KOPT-K1 (cell line): ENCODE results near the gene HOXA11.

Experiments
- H3K27ac ChIP-seq: fragments of 200-600 bp; sonication (generic); 2 replicates; pipeline ENCODE4 v1.5.1; 2016; ENCODE audit warnings: antibody characterized with exemption, mild to moderate bottlenecking, low read depth, low read length; ENCODE audit not compliant: poor library complexity, severe bottlenecking
- H3K36me3 ChIP-seq: fragments of 200-600 bp; sonication (generic); 2 replicates; pipeline ENCODE4 v1.5.1; 2017; ENCODE audit warnings: antibody characterized with exemption, mild to moderate bottlenecking, low read length, moderate library complexity; ENCODE audit not compliant: insufficient read depth
- H3K9me3 ChIP-seq: fragments of 200-600 bp; sonication (generic); 2 replicates; pipeline ENCODE4 v1.5.1; 2017; ENCODE audit warnings: antibody characterized with exemption, low read length, mild to moderate bottlenecking; ENCODE audit not compliant: insufficient read depth, poor library complexity, severe bottlenecking

HOXA11 gene

DNA sequence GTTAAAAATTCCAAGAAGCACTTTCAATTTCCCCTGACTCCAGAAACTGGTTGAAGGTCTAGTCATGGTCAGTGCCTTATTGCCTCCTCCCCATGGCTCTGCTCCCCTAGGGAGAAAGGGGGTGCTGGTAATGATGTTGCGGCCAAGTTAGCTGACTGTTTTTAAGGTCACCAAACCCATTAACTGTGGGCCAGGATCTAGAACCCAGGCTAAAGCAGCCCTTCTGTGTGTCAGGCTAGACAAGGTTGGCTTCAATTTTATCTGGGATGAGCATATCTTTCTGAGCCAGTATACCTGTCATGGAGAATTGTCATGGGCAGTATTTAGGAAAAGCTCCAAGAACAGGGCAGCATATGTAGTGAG lies 26.0 kb upstream of the HOXA11 start:
- no peaks in the 10 kb centered on the region for H3K36me3 ChIP-seq
- H3K27ac ChIP-seq = no peak overlapping the region
- no peaks in the 10 kb centered on the region for H3K9me3 ChIP-seq

DNA sequence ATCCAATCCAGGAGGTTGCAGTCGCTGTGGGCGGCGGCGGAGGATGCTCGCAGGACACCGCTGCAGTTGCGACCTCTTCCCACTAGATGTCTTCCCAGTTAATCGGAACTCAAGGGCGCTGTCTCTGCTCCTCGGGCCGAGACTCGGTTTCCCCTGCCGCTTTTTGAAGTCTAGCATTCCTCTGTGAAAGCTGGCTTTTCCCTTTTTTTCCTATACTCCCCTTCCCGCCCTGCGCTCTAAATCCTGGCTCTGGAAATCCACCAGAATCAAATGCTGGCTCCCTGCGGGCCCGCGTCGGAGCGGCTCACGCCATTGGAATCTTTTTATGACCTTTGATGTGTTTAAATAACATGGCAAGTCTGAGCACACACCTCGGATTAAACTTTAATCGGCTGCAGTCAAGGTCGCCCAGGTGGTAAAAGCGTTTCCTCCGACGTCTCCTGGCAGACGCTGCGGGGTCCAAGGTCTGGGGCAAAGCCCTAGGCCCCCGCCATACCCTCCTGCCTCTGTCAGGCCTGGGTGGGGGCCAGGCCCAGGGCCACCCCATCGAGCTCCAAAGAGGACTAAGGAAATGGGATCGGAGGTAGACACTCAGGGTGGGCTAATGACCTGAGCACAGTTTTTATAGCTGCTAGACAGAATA lies 25.5 kb upstream of the HOXA11 start:
- Histone ChIP-seq H3K9me3 (no peaks in the 10 kb centered on the region), H3K27ac (no peak overlapping the region), H3K36me3 (no peaks in the 10 kb centered on the region)

DNA sequence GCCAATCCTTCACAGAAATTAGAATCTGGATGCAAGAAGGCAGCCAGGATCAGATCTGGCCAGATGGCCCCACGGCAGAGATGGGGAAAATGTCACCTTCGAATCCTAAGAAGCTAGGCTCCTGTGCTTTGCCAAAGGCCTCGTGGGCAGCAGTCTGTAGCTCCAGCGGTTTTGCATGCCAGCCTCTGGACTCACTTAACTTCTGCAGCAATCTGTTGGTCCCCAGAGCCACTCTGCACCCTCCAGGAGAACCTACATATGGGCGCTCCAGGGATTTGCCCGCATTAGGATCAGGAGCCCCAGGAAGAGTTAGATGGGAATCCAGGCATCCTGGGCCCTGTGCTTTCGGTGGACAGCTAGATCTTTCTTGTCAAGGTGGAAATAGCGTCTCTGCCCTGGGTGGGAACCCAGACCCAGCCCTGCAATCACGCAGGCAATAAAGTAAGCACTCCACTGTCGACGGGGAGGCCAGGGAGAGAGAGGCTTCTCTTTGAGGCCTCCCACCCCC lies 25.0 kb upstream of the HOXA11 start:
- H3K9me3 ChIP-seq = no peaks in the 10 kb centered on the region
- H3K27ac ChIP-seq = no peak overlapping the region
- no peaks in the 10 kb centered on the region for H3K36me3 ChIP-seq

DNA sequence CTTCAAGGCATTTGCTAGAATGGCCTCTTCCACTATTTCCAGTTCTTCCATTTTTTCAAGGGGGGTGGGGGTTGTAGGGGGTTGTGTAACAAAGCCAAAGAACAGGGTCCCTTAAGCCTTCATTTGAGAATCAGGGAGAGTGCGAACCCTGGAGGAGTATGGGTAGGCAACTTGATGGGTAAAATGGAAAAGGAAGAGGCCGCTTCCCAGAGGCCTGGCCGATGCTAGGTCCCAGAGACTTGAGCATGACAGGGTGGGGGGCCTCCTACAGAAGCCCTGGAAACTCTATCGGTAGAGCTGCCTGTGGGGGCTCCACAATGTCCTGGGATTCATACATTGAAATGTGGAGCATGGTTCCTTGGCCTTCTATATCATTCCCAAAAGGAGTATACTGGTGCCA lies 24.0 kb upstream of the HOXA11 start:
- Histone ChIP-seq H3K36me3 (no peaks in the 10 kb centered on the region), H3K27ac (no peak overlapping the region), H3K9me3 (no peaks in the 10 kb centered on the region)

DNA sequence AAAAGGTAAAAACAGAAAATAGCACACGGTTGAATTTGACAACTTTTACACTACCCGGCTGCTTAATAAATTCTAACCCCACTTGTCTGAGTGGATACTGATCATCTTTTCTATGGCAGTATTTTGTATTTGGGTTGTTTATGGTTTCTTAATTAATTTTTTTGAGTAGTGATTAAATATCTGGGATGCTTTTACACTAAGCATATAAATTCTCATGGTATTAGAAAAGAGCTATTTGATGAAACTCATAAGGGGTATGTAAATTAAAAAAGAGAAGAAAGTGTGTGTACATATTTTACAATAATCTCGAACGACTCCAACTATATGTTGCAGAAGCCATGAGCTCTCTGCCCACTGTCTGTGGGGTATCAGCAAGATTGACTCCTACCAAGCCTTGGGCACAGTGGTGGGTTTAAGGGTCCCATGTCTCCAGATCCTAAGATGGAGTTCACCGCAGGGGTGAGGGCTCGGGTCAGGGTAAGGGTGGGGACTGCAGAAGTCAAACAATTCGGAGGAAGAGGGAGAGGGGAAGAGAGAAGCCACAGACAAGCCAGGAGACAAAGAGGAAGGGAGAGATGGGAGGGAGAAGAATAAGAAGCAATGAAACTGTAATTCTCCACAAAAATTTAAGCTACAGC lies 22.4 kb upstream of the HOXA11 start:
- no peaks in the 10 kb centered on the region for H3K36me3 ChIP-seq
- H3K27ac ChIP-seq = no peak overlapping the region
- no peaks in the 10 kb centered on the region for H3K9me3 ChIP-seq

DNA sequence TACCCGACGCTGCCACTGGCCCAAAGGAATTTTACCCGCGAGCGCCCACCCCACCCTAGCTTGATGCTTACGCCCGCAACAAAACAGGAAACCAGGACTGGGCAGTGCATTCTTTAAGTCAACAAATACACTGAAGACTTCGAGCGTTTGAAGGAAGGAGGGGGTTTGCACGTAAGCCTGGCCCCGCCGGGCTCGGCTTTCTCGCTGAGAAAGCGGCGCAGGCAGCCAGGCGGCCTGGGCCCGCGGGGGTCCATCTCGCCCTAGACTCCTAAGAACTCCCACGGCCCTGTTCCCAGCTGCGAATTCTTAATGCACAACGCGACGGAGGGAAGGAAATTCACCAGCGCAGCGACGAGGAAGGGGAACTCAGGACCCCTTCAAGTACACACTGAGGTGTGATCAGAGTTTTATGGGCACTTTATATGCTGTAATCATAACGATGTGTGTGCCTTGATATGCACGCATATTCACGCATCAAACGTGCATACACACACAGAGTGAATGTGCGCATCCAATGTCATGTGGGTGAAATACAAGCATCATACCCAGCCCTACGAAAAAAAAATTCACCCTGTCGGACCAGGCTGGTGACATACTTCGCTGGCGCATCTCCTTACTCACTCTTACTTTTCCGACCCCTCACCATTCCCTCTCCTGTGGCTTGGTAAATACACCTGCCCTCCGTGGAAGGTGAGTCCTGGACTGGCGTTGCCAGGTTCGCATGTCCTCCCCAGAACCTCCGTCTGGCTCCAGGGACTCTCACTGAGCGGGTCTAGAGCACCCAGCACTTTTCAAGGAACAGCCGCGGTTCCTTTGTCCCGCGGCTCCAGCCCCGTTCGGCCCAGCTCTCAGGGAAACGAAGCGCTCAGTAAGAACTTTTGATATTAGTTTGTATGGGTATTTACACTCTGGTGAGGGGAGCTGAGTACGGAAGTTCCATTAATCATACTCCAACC lies 20.6 kb upstream of the HOXA11 start:
- H3K27ac ChIP-seq = no peak overlapping the region
- no peaks in the 10 kb centered on the region for H3K36me3 ChIP-seq
- no peaks in the 10 kb centered on the region for H3K9me3 ChIP-seq

DNA sequence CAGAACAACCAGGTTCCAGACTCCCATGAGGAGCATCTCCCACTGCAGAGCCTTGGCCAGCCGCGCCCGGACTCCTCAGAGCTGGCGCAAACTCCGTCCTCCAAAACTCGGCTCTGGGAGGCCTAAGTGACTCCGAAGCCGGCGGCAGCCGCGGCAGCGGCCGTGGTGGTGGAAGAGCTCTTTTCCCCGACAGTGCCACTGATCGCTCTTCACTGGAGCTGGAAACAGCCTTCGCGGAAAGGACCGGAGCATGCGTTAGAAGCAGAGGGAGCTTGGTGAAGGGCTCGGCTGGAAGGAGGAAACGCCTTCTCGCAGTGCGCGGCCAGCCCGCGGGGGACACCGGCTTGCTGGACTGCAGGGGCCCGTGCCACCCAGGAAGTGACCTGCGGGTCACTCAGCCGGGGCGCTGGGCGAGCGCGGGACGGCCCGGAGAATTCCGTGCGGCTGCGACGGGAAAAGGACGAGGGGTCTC lies 19.9 kb upstream of the HOXA11 start:
- H3K9me3 ChIP-seq = no peaks in the 10 kb centered on the region
- H3K36me3 ChIP-seq = no peaks in the 10 kb centered on the region
- H3K27ac ChIP-seq = no peak overlapping the region

DNA sequence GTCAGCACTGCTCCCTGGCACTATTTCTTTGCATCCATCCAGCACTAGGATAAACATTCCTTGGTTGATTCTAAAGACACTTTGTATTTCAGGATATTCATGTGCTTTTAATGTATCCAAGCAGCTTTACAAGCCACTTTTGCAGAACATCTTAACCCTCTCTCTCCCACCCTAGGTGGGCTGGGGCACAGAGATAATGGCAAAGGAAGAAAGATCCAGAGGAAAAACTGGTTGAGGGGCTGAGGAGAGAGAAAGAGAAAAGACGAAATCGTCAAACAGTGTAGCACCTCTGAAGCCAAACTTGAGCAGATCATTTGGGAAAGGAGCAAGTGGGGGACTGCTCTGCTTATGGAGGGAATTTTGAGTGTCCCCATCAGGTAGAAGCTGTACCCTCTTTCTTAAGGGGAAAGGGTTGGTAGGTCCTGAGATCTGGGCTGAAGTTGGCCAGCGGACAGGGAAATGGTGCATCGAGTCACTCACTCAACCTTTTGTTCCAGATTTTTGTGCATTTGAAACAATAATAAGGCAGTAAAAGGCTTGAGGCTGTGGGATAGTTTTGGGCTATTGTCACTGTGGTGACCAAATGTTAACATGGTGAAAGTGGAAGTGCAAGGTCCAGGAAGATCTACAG lies 19.0 kb upstream of the HOXA11 start:
- no peaks in the 10 kb centered on the region for H3K9me3 ChIP-seq
- H3K27ac ChIP-seq = no peak overlapping the region
- no peaks in the 10 kb centered on the region for H3K36me3 ChIP-seq

DNA sequence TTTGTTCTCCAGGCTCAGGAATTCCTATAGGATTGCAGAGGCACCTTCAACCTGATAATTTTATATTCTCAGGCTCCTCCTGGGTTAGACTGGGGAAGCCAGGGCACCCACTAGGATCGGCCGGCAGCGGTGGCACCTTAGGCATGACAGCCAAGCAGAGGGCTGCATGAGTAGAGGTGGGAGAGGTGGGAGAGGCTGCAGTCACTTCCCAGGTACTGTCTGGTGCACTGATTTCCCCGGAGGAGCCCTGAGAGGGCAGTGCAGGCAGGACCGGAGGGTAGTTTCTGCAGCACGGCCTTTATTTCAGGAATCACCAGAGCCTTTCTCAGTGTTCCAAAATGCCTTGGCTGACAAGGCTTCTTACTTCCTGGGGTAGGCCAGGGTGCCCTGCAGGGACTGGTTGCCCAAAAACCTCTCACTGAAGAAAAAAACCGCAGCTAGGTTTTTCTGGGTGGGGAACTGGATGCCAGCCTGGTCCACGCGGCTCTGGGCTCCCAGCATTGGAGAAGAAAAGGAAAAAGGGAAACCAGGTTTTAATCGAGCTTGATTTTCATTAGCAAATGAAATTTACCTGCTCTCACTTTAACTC lies 18.4 kb upstream of the HOXA11 start:
- Histone ChIP-seq H3K27ac (no peak overlapping the region), H3K9me3 (no peaks in the 10 kb centered on the region), H3K36me3 (no peaks in the 10 kb centered on the region)

DNA sequence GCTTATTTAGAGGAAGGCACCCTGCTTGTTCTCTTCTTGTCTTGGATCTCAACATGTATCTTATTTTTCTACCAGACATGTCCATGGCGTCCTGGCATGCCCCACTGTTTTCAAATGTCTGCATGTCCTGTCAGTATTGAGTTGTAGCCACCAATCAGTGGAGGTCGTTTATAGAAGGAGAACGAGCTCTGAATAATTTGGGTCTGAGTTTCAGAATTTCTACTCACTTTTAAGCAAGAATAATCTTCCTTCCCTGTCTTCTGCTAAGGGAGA lies 17.8 kb upstream of the HOXA11 start:
- no peaks in the 10 kb centered on the region for H3K36me3 ChIP-seq
- H3K27ac ChIP-seq = no peak overlapping the region
- no peaks in the 10 kb centered on the region for H3K9me3 ChIP-seq

DNA sequence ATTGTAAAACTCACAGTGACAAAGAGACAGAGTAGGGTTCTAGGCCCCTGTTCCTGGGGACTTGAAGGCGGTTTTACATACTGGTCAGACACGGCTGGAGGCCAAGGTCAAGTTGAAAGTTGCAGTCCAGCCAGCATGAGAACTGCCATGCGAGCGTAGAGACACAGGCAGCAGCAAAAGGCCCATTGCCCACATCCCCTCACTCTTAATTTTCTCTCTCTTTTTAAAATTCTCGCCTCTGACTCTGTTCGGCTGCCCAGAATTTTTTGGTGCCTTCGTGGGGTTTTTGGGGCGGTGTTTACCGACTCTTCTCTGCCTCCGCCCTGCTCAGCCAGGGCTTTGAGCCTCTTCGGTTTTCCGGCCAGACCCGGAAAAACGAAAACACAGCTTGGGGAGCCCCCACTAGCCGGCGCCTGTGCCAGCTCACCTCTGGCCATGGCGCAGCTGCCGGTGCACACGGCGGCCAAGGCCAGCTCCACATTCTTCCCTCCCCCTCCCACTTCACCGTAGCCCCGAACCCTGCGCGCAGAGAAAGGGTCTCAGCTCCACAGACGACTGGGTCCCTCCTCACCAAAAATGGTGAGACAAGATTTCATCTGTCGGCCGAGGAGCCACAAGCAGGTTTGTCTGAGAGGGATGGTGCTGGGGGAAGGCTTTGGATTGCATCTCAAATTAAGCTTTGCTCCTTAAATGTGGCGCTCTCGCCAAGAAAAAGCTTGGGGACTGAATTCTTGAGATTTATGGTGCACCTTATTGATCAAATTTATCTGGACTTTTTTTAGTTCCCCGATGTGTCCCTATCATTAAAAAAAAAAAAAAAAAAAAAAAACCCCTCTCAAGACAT lies 17.2 kb upstream of the HOXA11 start:
- no peak overlapping the region for H3K27ac ChIP-seq

DNA sequence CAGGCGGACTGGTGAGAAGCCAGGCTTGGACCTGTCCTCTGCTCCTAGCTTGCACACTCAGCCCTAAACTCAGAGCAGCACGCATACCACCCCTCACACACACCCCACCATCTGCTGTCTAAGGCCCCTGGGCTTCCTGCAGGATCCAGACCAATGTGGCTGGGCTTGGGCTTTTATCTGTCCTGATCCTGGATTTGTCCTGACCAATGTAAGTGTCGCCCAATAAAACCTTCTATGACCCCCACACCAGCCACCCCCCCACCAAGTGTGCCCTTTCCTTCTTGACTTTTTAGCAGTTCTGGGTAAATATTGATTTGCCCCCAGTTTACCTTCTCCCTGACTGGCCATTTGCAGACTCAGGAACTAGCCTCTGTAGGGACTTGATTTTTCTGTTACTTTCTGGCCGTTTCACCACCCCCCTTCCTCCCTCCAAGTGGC lies 16.6 kb upstream of the HOXA11 start:
- Histone ChIP-seq H3K27ac (no peak overlapping the region), H3K9me3 (no peaks in the 10 kb centered on the region), H3K36me3 (no peaks in the 10 kb centered on the region)

More for the DNA sequence above, 17.2 kb upstream of the HOXA11 start:
- Histone ChIP-seq H3K9me3 (no peaks in the 10 kb centered on the region), H3K36me3 (no peaks in the 10 kb centered on the region)

DNA sequence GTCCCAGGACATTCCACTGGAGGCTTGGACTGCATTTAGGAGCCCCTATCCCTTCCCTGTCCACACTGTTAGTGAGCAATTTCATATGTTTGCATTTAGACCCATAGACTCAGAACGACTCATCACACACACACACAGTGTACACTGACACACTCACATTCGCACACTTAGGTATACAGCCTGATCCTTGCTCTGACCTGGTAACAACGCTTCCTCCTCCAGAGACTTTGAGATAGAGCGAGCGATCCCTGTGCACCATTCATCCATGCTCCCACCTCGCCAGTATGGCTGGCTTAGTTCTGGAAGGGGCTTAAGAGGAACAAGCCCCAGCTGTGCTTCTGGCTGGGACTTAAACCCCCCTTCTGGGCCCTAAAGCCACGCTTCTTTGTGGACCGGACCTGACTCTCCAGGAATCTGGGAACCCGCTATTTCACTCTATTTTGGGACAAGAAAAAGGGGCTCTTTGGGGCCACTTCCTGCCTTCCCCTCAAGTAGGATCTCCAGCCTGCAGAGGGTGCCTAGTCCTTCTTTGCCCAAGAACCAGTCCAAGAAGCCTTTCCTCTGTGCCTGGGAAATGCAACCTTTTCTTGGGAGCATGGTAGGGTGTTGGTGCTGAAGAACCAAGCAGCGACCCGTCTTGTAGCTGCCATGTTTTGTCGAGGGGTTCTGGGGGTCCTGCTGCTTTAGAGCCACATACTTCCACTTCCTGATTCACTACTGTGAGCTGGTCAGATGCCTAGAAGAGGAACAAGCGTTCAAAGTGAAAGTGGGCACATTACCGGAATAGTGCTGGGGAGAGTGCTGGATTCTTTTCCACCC lies 15.9 kb upstream of the HOXA11 start:
- Histone ChIP-seq H3K27ac (no peak overlapping the region), H3K36me3 (no peaks in the 10 kb centered on the region), H3K9me3 (no peaks in the 10 kb centered on the region)
